22Rv1 (cell line): ENCODE measurements around the gene CHDH.

Source experiments
- ZFX ChIP-seq: fragments of 450-650 bp; IDR thresholded peaks from 2 replicates; pipeline ENCODE4 v1.6.1; 2017; ENCODE audit warnings: antibody characterized with exemption, borderline replicate concordance
- TF ChIP-seq, protein P1 (sequence below): fragments of 450-650 bp; IDR thresholded peaks from 2 replicates; pipeline ENCODE4 v1.5.1; 2017; ENCODE audit warnings: mild to moderate bottlenecking

DNA sequence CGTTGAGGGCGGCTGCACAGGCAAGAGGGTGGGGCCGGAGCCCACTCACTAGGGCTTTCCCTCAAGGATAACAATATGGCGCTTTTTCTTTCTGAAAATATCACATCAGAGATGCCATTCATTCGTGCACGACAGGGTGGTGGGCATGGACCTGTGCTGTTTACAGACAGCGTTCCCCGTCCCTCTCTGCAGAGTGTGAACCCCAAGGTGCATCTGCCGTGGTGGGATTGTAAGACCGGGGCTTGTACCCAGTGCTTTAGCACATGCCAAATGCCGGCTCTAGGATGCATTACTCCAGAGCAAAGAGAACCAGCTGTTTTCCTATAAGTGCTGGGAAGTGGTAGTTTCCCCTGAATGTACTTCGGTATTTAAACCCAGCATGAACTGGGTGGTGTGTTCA lies 37.0 kb downstream of the CHDH start:
- TF ChIP-seq, protein P1, sequence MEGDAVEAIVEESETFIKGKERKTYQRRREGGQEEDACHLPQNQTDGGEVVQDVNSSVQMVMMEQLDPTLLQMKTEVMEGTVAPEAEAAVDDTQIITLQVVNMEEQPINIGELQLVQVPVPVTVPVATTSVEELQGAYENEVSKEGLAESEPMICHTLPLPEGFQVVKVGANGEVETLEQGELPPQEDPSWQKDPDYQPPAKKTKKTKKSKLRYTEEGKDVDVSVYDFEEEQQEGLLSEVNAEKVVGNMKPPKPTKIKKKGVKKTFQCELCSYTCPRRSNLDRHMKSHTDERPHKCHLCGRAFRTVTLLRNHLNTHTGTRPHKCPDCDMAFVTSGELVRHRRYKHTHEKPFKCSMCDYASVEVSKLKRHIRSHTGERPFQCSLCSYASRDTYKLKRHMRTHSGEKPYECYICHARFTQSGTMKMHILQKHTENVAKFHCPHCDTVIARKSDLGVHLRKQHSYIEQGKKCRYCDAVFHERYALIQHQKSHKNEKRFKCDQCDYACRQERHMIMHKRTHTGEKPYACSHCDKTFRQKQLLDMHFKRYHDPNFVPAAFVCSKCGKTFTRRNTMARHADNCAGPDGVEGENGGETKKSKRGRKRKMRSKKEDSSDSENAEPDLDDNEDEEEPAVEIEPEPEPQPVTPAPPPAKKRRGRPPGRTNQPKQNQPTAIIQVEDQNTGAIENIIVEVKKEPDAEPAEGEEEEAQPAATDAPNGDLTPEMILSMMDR: no peak
- TF ChIP-seq ZFX: no peak
